WTC11 (cell line): Measurements from ENCODE around the gene TBL1X. TPM values are rescaled to one million over a fixed set of nuclear protein-coding genes. Genes with fewer than 3 reads are reported as not detected.

Experiments used
- ATAC-seq: fragments of 200-7000 bp; cut with Tn5 transposase; 2 replicates; pipeline ENCODE4 v1.10.0; 2021; ENCODE audit warnings: mild to moderate bottlenecking, moderate library complexity
- CTCF ChIA-PET: fragments of 300-600 bp; sonication (Branson Sonifier 250); formaldehyde crosslinking; loops from one replicate; lab custom pipeline; 2021; ENCODE audit warnings: antibody characterized with exemption; lab: Charles Lee
- POLR2A ChIA-PET: fragments of 350-600 bp; sonication (Branson Sonifier 250); formaldehyde crosslinking; loops from one replicate; lab custom pipeline; 2021; ENCODE audit warnings: antibody characterized with exemption; lab: Charles Lee
- DNase-seq: peaks from one replicate; pipeline ENCODE4 v3.0.0; 2021; ENCODE audit warnings: low spot score
- H3K27ac Mint-ChIP-seq: 2 replicates; pipeline ENCODE4 v1.8.0; 2021; ENCODE audit warnings: mixed read lengths
- H3K27me3 Mint-ChIP-seq: 2 replicates; pipeline ENCODE4 v1.8.0; 2021; ENCODE audit warnings: low read depth, mild to moderate bottlenecking, moderate library complexity, mixed read lengths
- H3K36me3 Mint-ChIP-seq: 2 replicates; pipeline ENCODE4 v1.8.0; 2021; ENCODE audit warnings: mixed read lengths
- H3K4me1 Mint-ChIP-seq: 2 replicates; pipeline ENCODE4 v1.8.0; 2022; ENCODE audit warnings: mixed read lengths
- H3K4me3 Mint-ChIP-seq: 2 replicates; pipeline ENCODE4 v1.8.0; 2021; ENCODE audit warnings: mild to moderate bottlenecking, moderate library complexity, mixed read lengths
- H3K9me3 Mint-ChIP-seq: 2 replicates; pipeline ENCODE4 v1.8.0; 2021; ENCODE audit warnings: mixed read lengths
- CDX4 ChIP-seq: fragments of 250-450 bp; sonication (Bioruptor Pico); IDR thresholded peaks from 2 replicates; pipeline ENCODE4 v1.9.0; 2021; ENCODE audit warnings: moderate library complexity, mild to moderate bottlenecking, inconsistent platforms, borderline replicate concordance
- ELF4 ChIP-seq: sonication (generic); formaldehyde crosslinking; IDR thresholded peaks from 2 replicates; pipeline ENCODE4 v1.8.1; 2022; ENCODE audit warnings: low read depth, mild to moderate bottlenecking, moderate library complexity, missing genetic modification reagents
- ESRRA ChIP-seq: sonication (generic); formaldehyde crosslinking; IDR thresholded peaks from 2 replicates; pipeline ENCODE4 v1.8.1; 2022; ENCODE audit warnings: mild to moderate bottlenecking, missing genetic modification reagents, borderline replicate concordance
- HMGA2 ChIP-seq: fragments of 250-450 bp; sonication (Bioruptor Pico); IDR thresholded peaks from 2 replicates; pipeline ENCODE4 v1.4.0; 2021; ENCODE audit warnings: mild to moderate bottlenecking, moderate library complexity
- KAT7 ChIP-seq: sonication (generic); formaldehyde crosslinking; IDR thresholded peaks from 2 replicates; pipeline ENCODE4 v1.8.1; 2023; ENCODE audit warnings: missing genetic modification reagents, mild to moderate bottlenecking, borderline replicate concordance
- NFATC4 ChIP-seq: fragments of 250-450 bp; sonication (Bioruptor Pico); IDR thresholded peaks from 2 replicates; pipeline ENCODE4 v1.9.0; 2021; ENCODE audit warnings: mild to moderate bottlenecking
- NFYB ChIP-seq: sonication (generic); formaldehyde crosslinking; conservative IDR thresholded peaks from 2 replicates; pipeline ENCODE4 v1.8.0; 2022; ENCODE audit warnings: low read depth, missing genetic modification reagents
- NR1H2 ChIP-seq: sonication (generic); formaldehyde crosslinking; IDR thresholded peaks from 2 replicates; pipeline ENCODE4 v1.9.0; 2021; ENCODE audit warnings: mild to moderate bottlenecking, moderate library complexity, missing genetic modification reagents
- NR2C2 ChIP-seq: sonication (generic); formaldehyde crosslinking; IDR thresholded peaks from 2 replicates; pipeline ENCODE4 v1.8.0; 2022; ENCODE audit warnings: mild to moderate bottlenecking, missing genetic modification reagents
- OVOL2 ChIP-seq: fragments of 250-450 bp; sonication (Bioruptor Pico); IDR thresholded peaks from 2 replicates; pipeline ENCODE4 v1.9.0; 2021; ENCODE audit warnings: mild to moderate bottlenecking, borderline replicate concordance
- SMAD4 ChIP-seq: sonication (generic); formaldehyde crosslinking; IDR thresholded peaks from 2 replicates; pipeline ENCODE4 v1.8.0; 2022; ENCODE audit warnings: mild to moderate bottlenecking, missing genetic modification reagents
- USF1 ChIP-seq: sonication (generic); formaldehyde crosslinking; IDR thresholded peaks from 2 replicates; pipeline ENCODE4 v1.8.0; 2022; ENCODE audit warnings: mild to moderate bottlenecking, missing genetic modification reagents
- ZBTB21 ChIP-seq: sonication (generic); formaldehyde crosslinking; IDR thresholded peaks from 2 replicates; pipeline ENCODE4 v1.8.1; 2023; ENCODE audit warnings: mild to moderate bottlenecking, missing genetic modification reagents, borderline replicate concordance
- ZNF232 ChIP-seq: sonication (generic); formaldehyde crosslinking; IDR thresholded peaks from 2 replicates; pipeline ENCODE4 v1.8.0; 2022; ENCODE audit warnings: mild to moderate bottlenecking, missing genetic modification reagents
- ZNF532 ChIP-seq: fragments of 250-450 bp; sonication (Bioruptor Pico); IDR thresholded peaks from 2 replicates; pipeline ENCODE4 v1.9.0; 2021; ENCODE audit warnings: mild to moderate bottlenecking, borderline replicate concordance
- total RNA-seq: library from RNA; stranded (reverse); gene quantifications from 3 replicates; pipeline ENCODE4 v1.2.3, GENCODE V29; 2021
- TF ChIP-seq, protein P1 (sequence below): sonication (generic); formaldehyde crosslinking; IDR thresholded peaks from 2 replicates; pipeline ENCODE4 v1.8.0; 2023; ENCODE audit warnings: missing genetic modification reagents, mild to moderate bottlenecking, borderline replicate concordance
- TF ChIP-seq, protein P2 (sequence below): fragments of 250-450 bp; sonication (Bioruptor Pico); IDR thresholded peaks from 2 replicates; pipeline ENCODE4 v1.9.0; 2021; ENCODE audit warnings: mild to moderate bottlenecking
- TF ChIP-seq, protein P3 (sequence below): sonication (generic); formaldehyde crosslinking; IDR thresholded peaks from 2 replicates; pipeline ENCODE4 v1.8.0; 2023; ENCODE audit warnings: mild to moderate bottlenecking, missing genetic modification reagents
- TF ChIP-seq, protein P4 (sequence below): sonication (generic); formaldehyde crosslinking; IDR thresholded peaks from 2 replicates; pipeline ENCODE4 v1.8.1; 2023; ENCODE audit warnings: mild to moderate bottlenecking, missing genetic modification reagents

The TBL1X gene
- total RNA-seq, 1 experiment from 2014 or later: 27.7 TPM

- H3K27me3 Mint-ChIP-seq: no peaks in the 10 kb centered on the region
- H3K36me3 Mint-ChIP-seq: no peaks in the 10 kb centered on the region
- H3K27ac Mint-ChIP-seq: no peak overlapping the region
- DNase-seq: no peak
- H3K9me3 Mint-ChIP-seq: no peaks in the 10 kb centered on the region
- POLR2A ChIA-PET: no interaction called here
- TF ChIP-seq NR1H2 (CRISPR knock-in tag): no peak
- no peak for TF ChIP-seq ELF4 (CRISPR knock-in tag)
- no peak for TF ChIP-seq SMAD4 (CRISPR knock-in tag)
- TF ChIP-seq HMGA2 (CRISPR knock-in tag): no peak
- TF ChIP-seq, protein P1, sequence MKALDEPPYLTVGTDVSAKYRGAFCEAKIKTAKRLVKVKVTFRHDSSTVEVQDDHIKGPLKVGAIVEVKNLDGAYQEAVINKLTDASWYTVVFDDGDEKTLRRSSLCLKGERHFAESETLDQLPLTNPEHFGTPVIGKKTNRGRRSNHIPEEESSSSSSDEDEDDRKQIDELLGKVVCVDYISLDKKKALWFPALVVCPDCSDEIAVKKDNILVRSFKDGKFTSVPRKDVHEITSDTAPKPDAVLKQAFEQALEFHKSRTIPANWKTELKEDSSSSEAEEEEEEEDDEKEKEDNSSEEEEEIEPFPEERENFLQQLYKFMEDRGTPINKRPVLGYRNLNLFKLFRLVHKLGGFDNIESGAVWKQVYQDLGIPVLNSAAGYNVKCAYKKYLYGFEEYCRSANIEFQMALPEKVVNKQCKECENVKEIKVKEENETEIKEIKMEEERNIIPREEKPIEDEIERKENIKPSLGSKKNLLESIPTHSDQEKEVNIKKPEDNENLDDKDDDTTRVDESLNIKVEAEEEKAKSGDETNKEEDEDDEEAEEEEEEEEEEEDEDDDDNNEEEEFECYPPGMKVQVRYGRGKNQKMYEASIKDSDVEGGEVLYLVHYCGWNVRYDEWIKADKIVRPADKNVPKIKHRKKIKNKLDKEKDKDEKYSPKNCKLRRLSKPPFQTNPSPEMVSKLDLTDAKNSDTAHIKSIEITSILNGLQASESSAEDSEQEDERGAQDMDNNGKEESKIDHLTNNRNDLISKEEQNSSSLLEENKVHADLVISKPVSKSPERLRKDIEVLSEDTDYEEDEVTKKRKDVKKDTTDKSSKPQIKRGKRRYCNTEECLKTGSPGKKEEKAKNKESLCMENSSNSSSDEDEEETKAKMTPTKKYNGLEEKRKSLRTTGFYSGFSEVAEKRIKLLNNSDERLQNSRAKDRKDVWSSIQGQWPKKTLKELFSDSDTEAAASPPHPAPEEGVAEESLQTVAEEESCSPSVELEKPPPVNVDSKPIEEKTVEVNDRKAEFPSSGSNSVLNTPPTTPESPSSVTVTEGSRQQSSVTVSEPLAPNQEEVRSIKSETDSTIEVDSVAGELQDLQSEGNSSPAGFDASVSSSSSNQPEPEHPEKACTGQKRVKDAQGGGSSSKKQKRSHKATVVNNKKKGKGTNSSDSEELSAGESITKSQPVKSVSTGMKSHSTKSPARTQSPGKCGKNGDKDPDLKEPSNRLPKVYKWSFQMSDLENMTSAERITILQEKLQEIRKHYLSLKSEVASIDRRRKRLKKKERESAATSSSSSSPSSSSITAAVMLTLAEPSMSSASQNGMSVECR (CRISPR knock-in tag): no peak
- TF ChIP-seq OVOL2 (CRISPR knock-in tag): no peak
- no peak for TF ChIP-seq CDX4 (CRISPR knock-in tag)
- no peak for TF ChIP-seq USF1 (CRISPR knock-in tag)
- TF ChIP-seq, protein P2, sequence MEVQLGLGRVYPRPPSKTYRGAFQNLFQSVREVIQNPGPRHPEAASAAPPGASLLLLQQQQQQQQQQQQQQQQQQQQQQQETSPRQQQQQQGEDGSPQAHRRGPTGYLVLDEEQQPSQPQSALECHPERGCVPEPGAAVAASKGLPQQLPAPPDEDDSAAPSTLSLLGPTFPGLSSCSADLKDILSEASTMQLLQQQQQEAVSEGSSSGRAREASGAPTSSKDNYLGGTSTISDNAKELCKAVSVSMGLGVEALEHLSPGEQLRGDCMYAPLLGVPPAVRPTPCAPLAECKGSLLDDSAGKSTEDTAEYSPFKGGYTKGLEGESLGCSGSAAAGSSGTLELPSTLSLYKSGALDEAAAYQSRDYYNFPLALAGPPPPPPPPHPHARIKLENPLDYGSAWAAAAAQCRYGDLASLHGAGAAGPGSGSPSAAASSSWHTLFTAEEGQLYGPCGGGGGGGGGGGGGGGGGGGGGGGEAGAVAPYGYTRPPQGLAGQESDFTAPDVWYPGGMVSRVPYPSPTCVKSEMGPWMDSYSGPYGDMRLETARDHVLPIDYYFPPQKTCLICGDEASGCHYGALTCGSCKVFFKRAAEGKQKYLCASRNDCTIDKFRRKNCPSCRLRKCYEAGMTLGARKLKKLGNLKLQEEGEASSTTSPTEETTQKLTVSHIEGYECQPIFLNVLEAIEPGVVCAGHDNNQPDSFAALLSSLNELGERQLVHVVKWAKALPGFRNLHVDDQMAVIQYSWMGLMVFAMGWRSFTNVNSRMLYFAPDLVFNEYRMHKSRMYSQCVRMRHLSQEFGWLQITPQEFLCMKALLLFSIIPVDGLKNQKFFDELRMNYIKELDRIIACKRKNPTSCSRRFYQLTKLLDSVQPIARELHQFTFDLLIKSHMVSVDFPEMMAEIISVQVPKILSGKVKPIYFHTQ: no peak
- TF ChIP-seq, protein P3, sequence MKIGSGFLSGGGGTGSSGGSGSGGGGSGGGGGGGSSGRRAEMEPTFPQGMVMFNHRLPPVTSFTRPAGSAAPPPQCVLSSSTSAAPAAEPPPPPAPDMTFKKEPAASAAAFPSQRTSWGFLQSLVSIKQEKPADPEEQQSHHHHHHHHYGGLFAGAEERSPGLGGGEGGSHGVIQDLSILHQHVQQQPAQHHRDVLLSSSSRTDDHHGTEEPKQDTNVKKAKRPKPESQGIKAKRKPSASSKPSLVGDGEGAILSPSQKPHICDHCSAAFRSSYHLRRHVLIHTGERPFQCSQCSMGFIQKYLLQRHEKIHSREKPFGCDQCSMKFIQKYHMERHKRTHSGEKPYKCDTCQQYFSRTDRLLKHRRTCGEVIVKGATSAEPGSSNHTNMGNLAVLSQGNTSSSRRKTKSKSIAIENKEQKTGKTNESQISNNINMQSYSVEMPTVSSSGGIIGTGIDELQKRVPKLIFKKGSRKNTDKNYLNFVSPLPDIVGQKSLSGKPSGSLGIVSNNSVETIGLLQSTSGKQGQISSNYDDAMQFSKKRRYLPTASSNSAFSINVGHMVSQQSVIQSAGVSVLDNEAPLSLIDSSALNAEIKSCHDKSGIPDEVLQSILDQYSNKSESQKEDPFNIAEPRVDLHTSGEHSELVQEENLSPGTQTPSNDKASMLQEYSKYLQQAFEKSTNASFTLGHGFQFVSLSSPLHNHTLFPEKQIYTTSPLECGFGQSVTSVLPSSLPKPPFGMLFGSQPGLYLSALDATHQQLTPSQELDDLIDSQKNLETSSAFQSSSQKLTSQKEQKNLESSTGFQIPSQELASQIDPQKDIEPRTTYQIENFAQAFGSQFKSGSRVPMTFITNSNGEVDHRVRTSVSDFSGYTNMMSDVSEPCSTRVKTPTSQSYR (CRISPR knock-in tag): no peak
- TF ChIP-seq KAT7 (CRISPR knock-in tag): no peak
- TF ChIP-seq ZBTB21 (CRISPR knock-in tag): no peak
- no peak for TF ChIP-seq ZNF532 (CRISPR knock-in tag)
- no peak for TF ChIP-seq NFYB (CRISPR knock-in tag)
- TF ChIP-seq, protein P4, sequence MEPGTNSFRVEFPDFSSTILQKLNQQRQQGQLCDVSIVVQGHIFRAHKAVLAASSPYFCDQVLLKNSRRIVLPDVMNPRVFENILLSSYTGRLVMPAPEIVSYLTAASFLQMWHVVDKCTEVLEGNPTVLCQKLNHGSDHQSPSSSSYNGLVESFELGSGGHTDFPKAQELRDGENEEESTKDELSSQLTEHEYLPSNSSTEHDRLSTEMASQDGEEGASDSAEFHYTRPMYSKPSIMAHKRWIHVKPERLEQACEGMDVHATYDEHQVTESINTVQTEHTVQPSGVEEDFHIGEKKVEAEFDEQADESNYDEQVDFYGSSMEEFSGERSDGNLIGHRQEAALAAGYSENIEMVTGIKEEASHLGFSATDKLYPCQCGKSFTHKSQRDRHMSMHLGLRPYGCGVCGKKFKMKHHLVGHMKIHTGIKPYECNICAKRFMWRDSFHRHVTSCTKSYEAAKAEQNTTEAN (CRISPR knock-in tag): no peak
- TF ChIP-seq ESRRA (CRISPR knock-in tag): no peak
- TF ChIP-seq NFATC4 (CRISPR knock-in tag): no peak
- no peak for TF ChIP-seq ZNF232 (CRISPR knock-in tag)
- TF ChIP-seq NR2C2 (CRISPR knock-in tag): no peak
- TF ChIP-seq, all 79 proteins: peak for 0
- CTCF ChIA-PET: no interaction called here
- Mint-ChIP-seq H3K4me1 (peaks cover 46% of the 10 kb centered on the region), H3K4me3 (no peak overlapping the region)
- ATAC-seq: no peak
Measured at GRCh38 chrX:9519546-9520216, 54.8 kb downstream of the TBL1X start.
